ENCODE results near the gene RPL27A. TPM values are rescaled to one million over a fixed set of nuclear protein-coding genes. Genes with fewer than 3 reads are reported as not detected.

The RPL27A gene
- total and polyA plus RNA-seq, 2 of the 8 experiments (the other 6 are each of a cell fraction or from before 2014, with no cell fraction given), result 1,756 to 1,777 TPM

DNA sequence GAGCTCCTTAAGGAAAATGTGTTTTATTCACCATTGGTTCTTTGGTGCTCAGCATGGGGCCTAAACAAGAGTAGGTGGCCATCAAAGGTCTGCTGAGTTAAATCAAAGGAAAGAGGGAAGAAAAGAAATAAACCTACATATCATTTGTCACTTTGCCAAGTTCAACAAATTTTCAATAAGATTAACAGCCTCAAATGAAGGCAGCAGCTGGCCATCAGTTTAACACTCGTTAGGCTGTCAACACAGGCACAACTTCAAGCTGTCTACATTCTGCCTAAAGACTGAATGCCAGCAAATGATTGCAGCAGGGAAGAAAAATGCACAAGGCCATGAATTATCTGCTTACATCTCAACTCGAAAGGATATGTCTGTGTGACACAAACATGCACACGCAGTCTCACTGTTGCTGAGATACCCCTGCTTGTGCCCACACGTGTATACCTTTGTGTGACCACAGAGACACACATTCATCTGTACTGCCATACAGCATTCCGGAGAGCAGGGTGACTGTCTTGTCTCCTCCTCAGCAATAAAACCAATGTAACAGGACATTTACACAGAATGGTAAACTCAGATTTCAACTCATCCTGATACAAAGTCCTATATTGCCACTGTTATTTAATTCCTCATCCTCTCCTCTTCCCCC is 40.3 kb upstream of the RPL27A start:
- Histone ChIP-seq H3K4me1 (replicated peaks in 1 of 4; ENCODE audit: control insufficient read depth in 3 of 4, insufficient read depth in 4 of 4, low read length in 3 of 4) (peaks cover 4 to 9% (median 9%) of the 10 kb centered on the region in 4 experiments; a peak in 6 of 7 replicates), H3K27me3 (replicated peaks in 1 of 4; ENCODE audit: control insufficient read depth in 3 of 4, extremely low read depth in 1 of 4, insufficient read depth in 3 of 4, low read length in 3 of 4) (no peaks in the 10 kb centered on the region), H3K79me1 (ENCODE audit: low read depth, low read length) (no peaks in the 10 kb centered on the region), H3K4me3 (ENCODE audit: extremely low read depth in 1 of 4, insufficient read depth in 2 of 4, low read depth in 3 of 4, low read length in 4 of 4) (no peak overlapping the region), H4K5ac (ENCODE audit: insufficient read length, low read depth, low read length) (no peak overlapping the region), H2BK15ac (ENCODE audit: low read length) (no peak overlapping the region), H3K4me2 (ENCODE audit: insufficient read depth in 1 of 2, low read depth in 2 of 2, low read length in 2 of 2) (no peak overlapping the region), H2AFZ (ENCODE audit: low read length) (no peak overlapping the region), H3K23ac (ENCODE audit: insufficient read length) (no peak overlapping the region), H3K56ac (replicated peaks; ENCODE audit: insufficient read length, low read depth, low read length) (no peak overlapping the region), H3K9ac (replicated peaks in 1 of 4; ENCODE audit: extremely low read depth in 1 of 4, low read depth in 3 of 4, low read length in 3 of 4) (no peak overlapping the region), H4K8ac (ENCODE audit: extremely low read depth, insufficient read depth, low read length) (no peak overlapping the region), H3K18ac (ENCODE audit: extremely low read depth, low read length) (no peak overlapping the region), H4K20me1 (replicated peaks in 1 of 2; ENCODE audit: control insufficient read depth in 1 of 2, insufficient read depth in 2 of 2, low read length in 2 of 2) (no peaks in the 10 kb centered on the region), H3K14ac (ENCODE audit: insufficient read length) (no peak overlapping the region), H2BK12ac (ENCODE audit: low read depth, low read length) (no peak overlapping the region), H2BK120ac (replicated peaks; ENCODE audit: low read depth, low read length) (no peak overlapping the region), H2BK20ac (ENCODE audit: low read length) (no peak overlapping the region), H3K9me3 (ENCODE audit: insufficient read depth in 2 of 2, low read depth in 1 of 2, low read length in 1 of 2) (no peaks in the 10 kb centered on the region), H2BK5ac (ENCODE audit: low read depth, low read length) (no peak overlapping the region), H3K4ac (replicated peaks; ENCODE audit: insufficient read length, low read depth, low read length) (no peak overlapping the region), H3K79me2 (ENCODE audit: control insufficient read depth in 1 of 2, insufficient read depth in 2 of 2, low read length in 2 of 2) (no peaks in the 10 kb centered on the region), H3K23me2 (ENCODE audit: low read depth, low read length) (no peaks in the 10 kb centered on the region; the same call in 1 of the 2 replicates), H4K91ac (replicated peaks; ENCODE audit: insufficient read length, low read length) (no peak overlapping the region), H2AK5ac (ENCODE audit: low read depth, low read length) (no peak overlapping the region), H3K36me3 (ENCODE audit: control insufficient read depth in 2 of 4, insufficient read depth in 4 of 4, low read length in 3 of 4) (peaks cover 0 to 2% (median 0%) of the 10 kb centered on the region in 4 experiments; a peak in 2 of 8 replicates), H3K27ac (ENCODE audit: low read depth, low read length) (no peak overlapping the region)
- no peak for FAIRE-seq
- ChIA-PET CTCF (ENCODE audit: partially characterized antibody) (interaction anchor here (1.7 kb wide), 1 partner anchor 15 kb away, joined by 4 read pairs; no protein-coding TSS in a partner anchor), POLR2A (ENCODE audit: partially characterized antibody) (interaction anchor here (2.0 to 6.6 kb wide), 2 partner anchors 45 to 58 kb away, joined by 5 to 41 read pairs; no protein-coding TSS in a partner anchor)
- 92% methylated on average over 5 of the region's 5 CpGs; no CpG with 5 or more reads in 1 of the 2 experiments for WGBS, 2 experiments (ENCODE audit: extremely low coverage in 1 of 2, insufficient coverage in 1 of 2, insufficient read length in 1 of 2, insufficient replicate concordance in 2 of 2, low coverage in 1 of 2, low lambda C conversion rate in 2 of 2, missing lambda C conversion rate in 1 of 2)
- no peak for DNase-seq (ENCODE audit: low read depth in 1 of 2, low spot score in 2 of 2)
- TF ChIP-seq KDM4A (IDR thresholded peaks at IDR 0.05; ENCODE audit: low read depth, low read length, severe bottlenecking) (no peak), RBBP5 (IDR thresholded peaks at IDR 0.05; ENCODE audit: borderline replicate concordance, low read depth, low read length) (no peak), KDM5A (IDR thresholded peaks at IDR 0.05; ENCODE audit: low read length) (no peak), BCL11A (IDR thresholded peaks at IDR 0.05; ENCODE audit: low read depth in 2 of 2, low read length in 2 of 2) (no peak), ZNF274 (IDR thresholded peaks at IDR 0.05; ENCODE audit: borderline replicate concordance, extremely low read depth, low read length) (no peak), PHF8 (conservative IDR thresholded peaks at IDR 0.05; ENCODE audit: low read depth, low read length) (no peak)

Data from H1 (cell line).